Measurements from ENCODE around the gene MDFI.

DNA sequence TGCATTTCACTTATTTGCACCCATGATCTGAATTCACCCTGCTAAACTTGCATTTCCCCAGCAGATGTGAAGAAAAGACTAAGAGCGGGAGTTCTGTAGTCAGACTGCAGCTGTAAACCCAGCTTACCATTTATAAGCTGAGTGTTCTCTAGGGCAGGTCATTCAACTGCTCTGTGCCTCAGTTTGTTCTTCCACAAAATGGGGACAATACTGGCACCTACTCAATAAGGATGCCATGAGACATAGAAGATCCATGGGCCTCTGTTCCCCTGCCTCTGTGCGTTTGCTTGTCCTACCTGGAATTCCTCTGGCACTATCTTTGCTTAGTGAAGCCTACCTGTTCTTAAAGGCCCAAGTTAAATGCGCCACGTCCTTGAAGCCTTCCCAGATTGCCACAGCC lies 12.2 kb upstream of the MDFI start:
- no peak for TF ChIP-seq EZH2 (IDR thresholded peaks at IDR 0.05; ENCODE audit: insufficient read depth, poor library complexity, severe bottlenecking)
- TF ChIP-seq EZH2phosphoT487 (IDR thresholded peaks at IDR 0.05; ENCODE audit: insufficient read depth, low read depth), result no peak
